NCI-H2227 (cell line): ENCODE results near the gene EEFSEC.
A peak's percentile ranks its signal among the peaks of the same experiment; 100 is the strongest.

Source experiments
- DNase-seq: peaks from one replicate; lab custom pipeline; 2025; ENCODE audit not compliant: unreplicated experiment; lab: John Stamatoyannopoulos, UW

Gene EEFSEC

DNA sequence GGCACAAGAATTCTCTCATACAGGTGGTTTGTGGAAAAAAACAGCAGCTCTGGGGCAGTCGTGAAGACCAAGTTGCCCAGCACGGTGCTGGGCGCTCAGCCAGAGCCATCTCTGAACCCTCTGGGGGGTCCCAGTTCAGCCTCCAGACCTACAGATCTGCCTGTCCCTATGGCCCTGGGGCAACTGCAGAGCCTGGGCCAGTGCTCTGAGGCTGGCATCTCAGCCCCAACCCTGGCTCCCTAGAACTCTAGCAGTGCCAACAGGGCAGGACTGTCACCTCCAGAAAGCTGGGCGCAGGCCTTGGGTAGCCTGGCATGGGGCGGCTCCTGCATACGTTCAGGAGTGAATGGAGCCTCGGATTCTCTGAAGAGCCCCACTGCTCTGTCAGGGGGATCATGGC lies 268.7 kb downstream of the EEFSEC start:
- DNase-seq = no peak

GRCh38 chr3:128422762-128423524 lies 269.7 kb downstream of the EEFSEC start:
- no peak for DNase-seq

DNA sequence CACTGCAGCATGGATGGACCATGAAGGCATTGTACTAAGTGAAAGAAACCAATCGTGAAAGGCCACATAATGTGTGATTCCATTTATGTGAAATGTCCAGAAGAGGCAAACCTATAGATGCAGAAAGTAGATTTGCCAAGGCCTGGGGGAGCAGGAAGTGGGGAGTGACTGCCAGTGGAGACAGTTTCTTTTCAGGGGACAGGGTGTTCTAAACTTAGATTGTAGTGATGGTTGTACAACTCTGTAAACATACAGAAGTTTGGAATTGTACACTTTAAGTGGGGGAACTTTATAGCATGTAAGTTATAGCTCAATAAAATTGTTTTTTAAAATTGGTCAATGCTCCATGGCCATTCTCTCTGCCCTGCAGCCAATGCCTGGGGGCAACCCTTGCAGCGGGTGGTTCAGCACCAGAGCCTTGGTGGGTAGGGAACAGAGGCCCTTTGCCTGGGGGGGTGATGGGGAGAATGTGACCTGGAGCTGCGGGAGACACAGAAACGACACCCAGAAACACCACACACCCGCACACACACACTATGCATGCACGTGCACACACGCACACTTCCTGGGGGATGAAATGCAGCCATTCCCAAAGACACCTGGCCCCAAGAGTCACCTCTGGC lies 270.4 kb downstream of the EEFSEC start:
- DNase-seq = no peak

DNA sequence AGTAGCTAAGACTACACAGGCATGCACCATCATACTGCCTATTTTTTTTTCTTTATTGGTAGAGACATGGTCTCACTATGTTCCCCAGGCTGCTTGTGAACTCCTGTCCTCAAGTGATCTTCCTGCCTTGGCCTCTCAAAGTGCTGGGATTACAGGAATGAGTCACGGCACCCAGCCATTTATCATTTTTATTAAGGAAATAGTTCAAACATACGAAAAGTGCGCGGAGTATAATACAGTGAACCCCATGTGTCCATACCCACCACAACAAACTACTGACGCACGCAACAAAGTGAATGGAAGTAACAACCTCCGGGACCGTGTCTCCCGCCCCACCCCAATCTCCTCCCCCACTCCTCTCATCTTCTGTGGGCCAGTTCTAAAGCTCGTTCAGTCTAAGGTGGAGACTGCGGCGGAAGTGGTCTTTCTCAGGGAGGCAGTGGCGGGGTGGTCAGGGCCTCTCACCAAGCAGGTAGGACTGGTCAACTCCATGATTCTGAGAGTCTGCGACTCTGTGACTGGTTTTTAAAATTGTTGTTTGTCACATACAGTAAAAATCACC lies 271.3 kb downstream of the EEFSEC start:
- no peak for DNase-seq

DNA sequence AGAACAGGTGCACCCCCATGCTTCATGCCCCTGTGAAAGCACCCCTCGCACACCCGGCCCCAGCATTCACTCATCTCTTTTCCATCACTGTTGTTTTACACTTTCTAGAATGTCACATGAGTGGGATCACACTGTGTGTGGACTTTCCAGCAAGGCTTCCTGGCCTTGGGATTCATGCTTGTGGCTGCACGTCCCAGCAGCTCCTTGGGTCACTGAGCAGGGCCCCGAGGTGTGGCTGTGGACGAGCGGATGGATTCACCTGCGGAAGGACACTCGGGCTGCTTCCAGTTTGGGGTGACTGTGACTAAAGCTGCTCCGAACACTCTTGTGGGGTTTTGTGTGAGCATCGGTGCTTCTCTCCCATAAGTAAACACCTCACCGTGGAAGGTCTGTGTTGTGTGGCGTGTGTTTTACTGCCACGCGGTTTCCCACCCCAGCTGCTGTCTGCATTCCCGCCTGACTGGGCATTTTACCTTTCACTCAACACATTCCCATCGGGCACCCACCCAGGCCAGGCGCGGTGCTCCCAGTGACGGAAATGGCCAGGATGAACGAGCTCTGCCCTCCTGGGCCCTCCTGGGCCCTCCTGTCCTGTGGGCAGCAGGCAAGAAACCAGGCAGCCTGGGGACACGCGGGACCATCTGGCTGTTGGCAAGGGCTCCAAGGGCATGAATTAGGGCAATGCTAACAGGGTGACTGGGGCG lies 272.0 kb downstream of the EEFSEC start:
- DNase-seq = no peak

DNA sequence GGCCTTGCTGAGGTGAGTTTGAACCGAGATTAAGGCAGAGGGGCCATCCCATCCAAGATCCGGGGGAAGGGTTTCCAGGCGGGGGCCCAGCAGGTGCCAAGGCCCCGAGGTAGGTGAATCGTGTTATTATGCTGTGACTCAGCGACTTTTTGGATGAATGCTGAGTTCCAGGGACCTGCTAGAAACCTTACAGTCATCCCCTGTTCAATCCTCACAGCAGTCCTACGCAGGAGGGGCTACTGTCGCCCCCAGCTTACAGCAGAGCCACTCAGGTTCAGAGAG lies 272.5 kb downstream of the EEFSEC start:
- no peak for DNase-seq

DNA sequence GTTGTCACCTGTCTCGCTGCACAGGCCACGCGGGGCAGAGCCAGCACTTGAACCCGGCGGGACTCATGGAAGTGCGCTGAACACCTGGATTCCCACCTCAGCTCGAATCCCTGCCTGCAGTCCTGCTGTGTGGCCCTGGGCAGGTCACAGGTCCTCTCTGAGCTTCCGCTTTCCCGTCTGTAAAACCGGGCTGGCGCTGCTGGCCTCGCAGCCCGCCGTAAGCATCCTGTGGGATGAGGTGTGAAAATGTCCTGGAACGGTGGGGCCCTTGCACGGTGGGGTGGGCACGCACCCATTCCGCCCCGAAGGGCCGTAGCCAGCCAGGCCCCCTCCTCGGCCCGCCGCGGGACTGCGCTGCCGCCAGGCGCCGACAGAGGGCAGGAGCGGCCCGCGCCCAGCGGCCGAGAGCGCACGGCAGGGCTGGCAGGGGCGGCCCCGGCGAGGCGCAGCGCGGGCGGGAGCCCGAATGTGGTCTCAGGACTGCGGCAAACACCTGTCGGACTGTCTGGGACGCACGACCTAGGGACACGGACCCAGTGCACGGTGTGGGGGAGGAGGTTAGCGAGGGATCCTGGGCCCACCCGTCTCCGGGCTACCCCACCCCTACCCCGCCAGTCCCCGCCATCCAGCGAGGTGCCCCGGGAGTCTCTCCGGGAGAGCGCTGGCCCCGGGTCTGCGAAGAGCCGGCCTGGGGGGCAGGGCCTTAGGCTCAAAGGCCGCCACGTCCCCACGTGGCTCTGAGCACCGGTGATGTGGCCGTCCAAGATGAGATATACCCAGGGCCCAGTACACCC lies 273.0 kb downstream of the EEFSEC start:
- DNase-seq = peak; percentile 54

DNA sequence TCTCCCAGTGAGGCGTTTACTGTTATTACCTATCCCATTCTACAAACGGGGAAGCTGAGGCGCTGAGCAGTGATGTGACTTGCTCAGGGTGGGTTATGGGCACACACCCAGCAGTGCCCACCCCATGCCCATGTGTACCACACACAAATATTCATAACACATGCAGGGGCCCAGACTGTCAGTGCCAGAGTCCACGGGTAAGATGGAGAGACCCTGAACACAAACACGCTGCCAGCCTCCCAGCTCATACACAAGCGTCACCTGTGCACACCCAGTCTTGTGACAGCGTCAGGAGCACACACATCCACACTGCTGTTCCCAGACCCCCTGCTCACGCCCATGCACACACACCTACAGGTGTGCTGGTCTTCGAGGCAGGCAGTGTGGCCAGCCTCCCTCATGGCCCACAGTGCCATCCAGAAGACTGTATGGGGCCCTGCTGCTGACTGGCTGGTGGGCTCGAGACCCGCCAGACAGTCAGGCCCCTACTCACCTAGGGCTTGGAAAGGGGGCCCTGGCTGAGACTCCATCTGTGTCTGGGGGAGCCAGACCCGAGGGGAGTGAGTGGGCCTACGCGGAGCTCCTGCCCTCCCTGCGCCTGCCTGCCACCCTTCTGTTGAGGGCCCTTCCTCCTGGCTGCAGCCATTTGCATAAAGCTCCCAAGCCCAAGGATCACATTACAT lies 274.0 kb downstream of the EEFSEC start:
- DNase-seq = no peak

DNA sequence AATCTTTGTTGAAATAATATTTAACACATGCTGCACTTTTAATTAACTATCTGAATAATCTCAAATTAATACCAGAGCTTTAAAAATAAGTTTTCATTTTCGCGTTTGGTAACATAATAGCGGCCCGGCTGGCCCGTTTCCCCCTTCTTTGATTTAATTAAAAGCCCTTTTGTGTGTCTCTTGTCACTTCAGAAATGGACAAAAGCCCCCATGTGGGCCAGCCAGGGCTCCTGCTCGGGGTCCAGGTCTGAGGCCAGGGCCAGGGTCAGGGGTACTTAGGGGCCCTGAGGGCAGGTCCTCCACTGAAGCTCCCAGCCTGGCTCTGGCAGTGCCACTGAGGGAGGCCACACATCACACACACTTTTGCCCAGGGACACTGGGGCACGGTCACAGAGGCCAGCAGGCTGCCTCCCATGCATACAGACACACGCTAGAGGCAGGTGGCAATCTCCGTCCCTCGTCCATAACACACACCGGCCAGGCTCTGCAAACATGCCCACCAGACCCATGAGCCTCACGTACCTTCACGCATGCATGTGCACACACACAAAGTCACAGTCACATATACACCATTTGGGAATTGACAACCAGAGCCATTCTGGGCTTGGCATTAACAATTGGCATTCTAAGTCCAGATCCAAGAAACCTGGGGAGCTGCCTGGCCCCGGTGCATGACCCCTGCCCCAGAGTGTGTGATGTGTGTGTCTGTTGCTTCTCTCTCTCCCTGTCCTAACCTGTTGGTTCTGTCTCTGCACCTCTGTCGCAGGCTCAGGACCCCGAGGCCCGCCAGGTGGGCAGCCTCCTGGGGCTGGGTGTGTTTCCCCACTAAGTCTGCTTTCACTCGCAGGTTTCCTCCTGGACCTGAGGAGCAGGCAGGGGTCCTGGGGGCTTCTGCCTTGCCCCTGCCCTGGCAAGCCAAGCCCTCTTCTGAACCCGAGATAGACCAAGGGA lies 274.9 kb downstream of the EEFSEC start:
- no peak for DNase-seq

- DNase-seq = no peak
Measured at GRCh38 chr3:128429275-128429674, 276.0 kb downstream of the EEFSEC start.

DNA sequence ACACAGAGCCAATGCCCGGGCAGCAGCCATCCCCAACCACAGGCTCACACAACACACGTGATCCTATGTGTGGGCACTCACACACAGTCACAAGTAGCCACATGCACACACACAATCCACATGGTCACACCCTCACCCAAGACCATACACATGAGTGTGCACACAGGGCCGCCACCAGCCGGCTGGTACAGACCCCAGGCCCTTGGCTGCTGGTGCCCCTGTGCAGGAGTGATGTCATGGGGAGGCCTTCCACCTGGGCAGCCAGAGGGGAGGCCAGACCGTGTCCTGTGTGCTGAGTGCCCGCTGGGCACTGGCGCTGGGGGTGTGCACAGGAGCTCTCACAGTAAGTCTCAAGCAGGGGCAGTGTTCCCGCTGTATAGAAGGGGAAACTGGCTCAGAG lies 276.5 kb downstream of the EEFSEC start:
- no peak for DNase-seq

DNA sequence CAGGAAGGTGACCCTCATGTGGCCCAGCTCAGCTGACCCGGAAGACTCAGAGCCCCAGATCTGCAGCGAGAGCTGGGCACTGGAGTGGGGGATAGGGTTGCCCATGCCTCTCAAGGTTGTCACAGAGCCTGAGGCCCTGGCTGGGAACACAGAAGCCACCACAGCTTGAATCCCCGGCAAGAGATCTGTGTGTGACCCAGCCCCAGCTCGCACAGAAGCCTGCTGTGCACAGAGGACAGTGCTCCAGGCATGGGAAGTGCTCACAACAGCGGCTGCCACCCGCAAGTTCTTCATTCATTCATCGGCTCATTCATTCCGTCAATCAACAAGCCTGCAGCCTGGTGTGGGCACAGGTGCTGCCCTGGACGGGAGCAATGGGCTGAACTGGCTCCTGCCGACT lies 277.0 kb downstream of the EEFSEC start:
- DNase-seq = no peak

GRCh38 chr3:128430731-128431130 lies 277.4 kb downstream of the EEFSEC start:
- DNase-seq = no peak

DNA sequence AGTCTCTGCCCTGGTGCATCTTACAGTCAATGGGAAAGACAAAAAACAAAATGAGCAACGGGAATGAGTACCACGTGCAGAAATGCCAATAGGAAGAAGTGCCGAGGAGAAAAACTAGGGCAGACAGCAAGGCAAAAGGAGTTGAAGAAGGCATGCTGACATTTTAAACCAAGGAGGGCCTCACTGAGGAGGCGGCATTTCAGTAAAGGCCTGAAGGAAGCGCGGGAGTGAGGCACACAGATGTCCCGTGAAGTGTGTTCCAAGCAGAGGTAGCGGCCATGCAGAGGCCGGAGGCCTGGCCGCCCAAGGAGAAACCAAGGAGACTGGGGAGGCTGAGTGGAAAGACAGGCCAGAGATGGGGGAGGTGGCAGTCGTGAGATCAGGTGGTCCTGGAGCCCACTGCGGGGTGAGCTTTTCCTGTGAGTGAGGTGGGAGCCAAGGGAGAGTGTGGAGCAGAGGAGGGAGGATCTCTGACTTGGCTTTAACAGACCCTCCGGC lies 278.6 kb downstream of the EEFSEC start:
- no peak for DNase-seq

GRCh38 chr3:128432301-128432970 lies 279.2 kb downstream of the EEFSEC start:
- DNase-seq = peak; percentile 19

DNA sequence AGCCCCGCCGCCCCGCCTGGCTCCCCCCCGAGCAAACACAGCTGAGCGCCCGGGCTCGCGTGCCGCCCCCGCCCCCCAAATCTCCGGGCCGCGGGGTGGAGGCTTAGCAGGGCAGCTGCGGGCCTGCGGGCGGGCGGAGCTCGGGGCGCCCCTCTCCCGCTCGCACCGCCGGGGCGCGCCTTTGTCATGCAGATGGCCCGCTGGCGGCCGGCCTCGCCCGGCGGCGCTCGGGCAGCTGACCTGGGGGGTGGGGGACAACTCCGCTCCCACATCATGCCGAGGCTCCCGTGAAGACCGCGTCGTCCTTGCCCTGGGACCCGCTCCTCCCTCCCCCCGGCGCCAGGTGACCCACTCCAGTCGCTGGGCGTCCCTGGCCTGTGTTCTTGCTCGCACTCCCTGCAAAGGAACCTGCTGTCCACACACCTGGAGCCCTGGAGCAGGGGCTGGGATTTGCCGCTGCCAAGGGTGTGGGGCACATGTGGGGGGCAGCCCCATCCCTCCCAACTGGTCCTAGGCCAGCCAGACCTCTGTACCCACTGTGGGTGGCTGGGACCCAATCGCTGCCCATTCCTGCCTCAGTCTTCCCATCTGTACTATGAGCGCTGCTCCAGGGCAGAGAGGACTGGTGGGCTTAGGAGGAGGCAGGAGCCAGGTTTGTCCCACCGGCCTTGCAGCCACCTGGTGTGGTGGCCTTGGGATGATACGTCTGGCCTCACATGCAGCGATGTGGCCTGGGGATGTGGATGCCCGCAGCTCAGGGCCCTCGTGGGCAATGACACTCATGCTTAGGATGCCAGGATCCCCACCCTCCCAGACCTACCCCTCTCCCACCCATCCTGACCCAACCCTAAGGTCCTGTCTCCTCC lies 279.9 kb downstream of the EEFSEC start:
- DNase-seq = peak; percentile 19

DNA sequence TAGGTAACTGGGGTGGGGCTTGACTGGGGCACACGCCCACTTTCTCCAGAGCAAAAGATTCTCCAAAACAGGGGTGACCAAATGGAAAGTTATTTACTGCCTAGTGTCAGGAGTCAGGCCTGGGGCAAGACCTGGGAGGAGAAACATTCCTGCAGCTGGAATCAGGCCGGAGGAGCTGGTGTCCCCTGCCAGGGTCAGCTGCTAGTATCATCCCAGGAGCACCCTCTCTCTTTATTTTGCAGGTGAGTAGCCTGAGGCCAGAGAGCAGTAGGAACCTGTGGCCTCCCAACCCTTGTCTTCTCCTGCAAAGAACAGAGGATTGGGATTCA lies 280.5 kb downstream of the EEFSEC start:
- no peak for DNase-seq

DNA sequence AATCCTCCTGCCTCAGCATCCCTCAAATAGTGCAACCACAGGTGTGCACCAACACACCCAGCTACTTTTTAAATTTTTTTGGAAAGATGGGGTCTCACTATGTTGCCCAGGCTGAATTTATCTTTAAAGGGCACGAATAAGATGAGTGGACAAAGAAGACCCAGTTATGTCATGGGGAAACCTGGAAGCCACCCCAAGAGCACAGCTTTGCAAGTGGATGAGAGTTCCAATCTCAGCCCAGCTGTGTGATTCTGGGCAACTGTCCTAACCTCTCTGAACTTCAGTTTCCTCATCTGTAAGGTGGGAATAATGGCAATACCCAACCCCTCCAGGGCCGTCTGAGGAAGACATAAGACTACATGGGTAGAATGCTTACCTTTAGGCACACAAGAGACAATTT lies 281.2 kb downstream of the EEFSEC start:
- DNase-seq = no peak
